ENCODE results near the gene PDE6D.

DNA sequence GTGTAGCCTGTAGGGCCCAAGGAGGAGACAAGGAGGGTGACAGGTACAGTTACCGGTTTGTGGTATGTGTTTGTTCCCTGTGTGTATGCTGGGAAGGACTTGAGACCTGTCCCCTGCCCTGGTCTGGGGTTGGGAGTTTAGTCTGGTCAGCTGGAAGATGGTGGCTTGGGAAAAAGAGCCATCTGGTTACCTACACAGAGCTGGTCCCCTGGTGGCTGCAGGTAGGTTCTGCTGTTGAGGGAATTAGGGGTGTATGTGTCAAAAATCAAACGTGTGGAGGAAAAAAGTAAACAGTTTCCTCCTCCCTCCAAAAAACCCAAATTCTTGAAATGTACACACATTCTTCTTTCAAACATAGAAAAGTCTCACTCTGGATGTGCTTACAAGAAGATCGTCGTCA, 48.5 kb downstream of the PDE6D start:
- TF ChIP-seq, protein P1, sequence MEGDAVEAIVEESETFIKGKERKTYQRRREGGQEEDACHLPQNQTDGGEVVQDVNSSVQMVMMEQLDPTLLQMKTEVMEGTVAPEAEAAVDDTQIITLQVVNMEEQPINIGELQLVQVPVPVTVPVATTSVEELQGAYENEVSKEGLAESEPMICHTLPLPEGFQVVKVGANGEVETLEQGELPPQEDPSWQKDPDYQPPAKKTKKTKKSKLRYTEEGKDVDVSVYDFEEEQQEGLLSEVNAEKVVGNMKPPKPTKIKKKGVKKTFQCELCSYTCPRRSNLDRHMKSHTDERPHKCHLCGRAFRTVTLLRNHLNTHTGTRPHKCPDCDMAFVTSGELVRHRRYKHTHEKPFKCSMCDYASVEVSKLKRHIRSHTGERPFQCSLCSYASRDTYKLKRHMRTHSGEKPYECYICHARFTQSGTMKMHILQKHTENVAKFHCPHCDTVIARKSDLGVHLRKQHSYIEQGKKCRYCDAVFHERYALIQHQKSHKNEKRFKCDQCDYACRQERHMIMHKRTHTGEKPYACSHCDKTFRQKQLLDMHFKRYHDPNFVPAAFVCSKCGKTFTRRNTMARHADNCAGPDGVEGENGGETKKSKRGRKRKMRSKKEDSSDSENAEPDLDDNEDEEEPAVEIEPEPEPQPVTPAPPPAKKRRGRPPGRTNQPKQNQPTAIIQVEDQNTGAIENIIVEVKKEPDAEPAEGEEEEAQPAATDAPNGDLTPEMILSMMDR (conservative IDR thresholded peaks at IDR 0.05; ENCODE audit: low read depth, low read length): 0 out of 2 replicates have a peak, but pooled peaks have one; percentile 28
- TF ChIP-seq EZH2 (IDR thresholded peaks at IDR 0.05; ENCODE audit: low read length, unreplicated experiment): no peak

Measured in PC-3 (cell line).